Mesenchymal stem cell (in vitro differentiated cells and primary cell): Measurements from ENCODE around the gene IFT25.
A peak's percentile ranks its signal among the peaks of the same experiment; 100 is the strongest.
"Not testable (repeated sequence)": the region's sequence is repeated elsewhere in the genome, so short reads cannot be mapped to it uniquely, and the experiment has no call there.

Experiments
- DNase-seq: peaks from one replicate; pipeline ENCODE4 v3.0.0-alpha.2; 2013
- H2AFZ ChIP-seq: one replicate; pipeline ENCODE4 v1.6.1; 2013; ENCODE audit warnings: low read depth, mild to moderate bottlenecking, control low read depth, inconsistent platforms, low read length, moderate library complexity
- H2AK5ac ChIP-seq: 2 replicates; pipeline ENCODE4 v1.6.1; 2013; ENCODE audit warnings: low read length, moderate library complexity, mild to moderate bottlenecking, inconsistent platforms; ENCODE audit not compliant: severe bottlenecking
- H2BK120ac ChIP-seq: one replicate; pipeline ENCODE4 v1.6.1; 2013; ENCODE audit warnings: low read depth, mild to moderate bottlenecking, inconsistent platforms, low read length, moderate library complexity
- H2BK12ac ChIP-seq, 2 experiments: one replicate each; pipeline ENCODE4 v1.6.1; 2013; ENCODE audit warnings: inconsistent platforms in 2 of 2, low read length in 2 of 2, mild to moderate bottlenecking in 2 of 2, moderate library complexity in 2 of 2, control low read depth in 1 of 2
- H2BK15ac ChIP-seq: one replicate; pipeline ENCODE4 v1.6.1; 2013; ENCODE audit warnings: mild to moderate bottlenecking, low read depth, inconsistent platforms; ENCODE audit not compliant: poor library complexity, severe bottlenecking
- H2BK5ac ChIP-seq: 2 replicates; pipeline ENCODE4 v1.6.1; 2013; ENCODE audit warnings: low read depth, mild to moderate bottlenecking, low read length, control low read depth, inconsistent platforms; ENCODE audit not compliant: poor library complexity, severe bottlenecking
- H3K14ac ChIP-seq, 2 experiments: one replicate each; pipeline ENCODE4 v1.6.1; 2013; ENCODE audit warnings: inconsistent platforms in 2 of 2, low read length in 2 of 2, control low read depth in 1 of 2, mild to moderate bottlenecking in 1 of 2, moderate library complexity in 1 of 2
- H3K18ac ChIP-seq, 2 experiments: one replicate each; pipeline ENCODE4 v1.6.1; 2013; ENCODE audit warnings: inconsistent platforms in 2 of 2, low read length in 2 of 2, control low read depth in 1 of 2, low read depth in 1 of 2, mild to moderate bottlenecking in 1 of 2
- H3K23ac ChIP-seq, 2 experiments: one replicate each; pipeline ENCODE4 v1.6.1; 2013; ENCODE audit warnings: inconsistent platforms in 2 of 2, low read length in 2 of 2, mild to moderate bottlenecking in 2 of 2, moderate library complexity in 2 of 2, control low read depth in 1 of 2
- H3K27ac ChIP-seq: 2 replicates; pipeline ENCODE4 v1.5.1; 2013; ENCODE audit warnings: mild to moderate bottlenecking, moderate library complexity, low read length, control low read depth, inconsistent platforms; ENCODE audit not compliant: poor library complexity, severe bottlenecking
- H3K27me3 ChIP-seq, 2 experiments: 2 replicates each; pipeline versions ENCODE4 v1.6.1 to v1.7.0; 2013; ENCODE audit warnings: low read length in 2 of 2, mild to moderate bottlenecking in 2 of 2, moderate library complexity in 2 of 2, control low read depth in 1 of 2, inconsistent platforms in 1 of 2; ENCODE audit not compliant: control insufficient read depth in 1 of 2, insufficient read depth in 1 of 2
- H3K36me3 ChIP-seq, 2 experiments: 2 replicates each; pipeline versions ENCODE4 v1.6.1 to v1.7.0; 2013; ENCODE audit warnings: low read length in 2 of 2, control low read depth in 1 of 2, inconsistent platforms in 1 of 2, low read depth in 1 of 2, mild to moderate bottlenecking in 1 of 2; ENCODE audit not compliant: insufficient read depth in 2 of 2, control insufficient read depth in 1 of 2
- H3K4ac ChIP-seq, 2 experiments: one replicate each; pipeline ENCODE4 v1.6.1; 2013; ENCODE audit warnings: inconsistent platforms in 2 of 2, low read length in 2 of 2, mild to moderate bottlenecking in 2 of 2, moderate library complexity in 2 of 2, control low read depth in 1 of 2, low read depth in 1 of 2
- H3K4me1 ChIP-seq: 2 replicates; pipeline ENCODE4 v1.6.1; 2013; ENCODE audit warnings: low read depth, low read length, control low read depth; ENCODE audit not compliant: control insufficient read depth, insufficient read depth
- H3K4me2 ChIP-seq: 2 replicates; pipeline ENCODE4 v1.6.1; 2013; ENCODE audit warnings: low read length, mild to moderate bottlenecking, inconsistent platforms; ENCODE audit not compliant: poor library complexity, severe bottlenecking
- H3K4me3 ChIP-seq, 2 experiments: 2 replicates each; pipeline versions ENCODE4 v1.5.1 to v1.7.0; 2013; ENCODE audit warnings: low read length in 2 of 2, mild to moderate bottlenecking in 2 of 2, control low read depth in 1 of 2, low read depth in 1 of 2; ENCODE audit not compliant: insufficient read depth in 1 of 2
- H3K79me1 ChIP-seq: replicated peaks from 2 replicates; pipeline ENCODE4 v1.6.1; 2013; ENCODE audit warnings: mild to moderate bottlenecking, control low read depth, low read length, inconsistent platforms; ENCODE audit not compliant: poor library complexity, severe bottlenecking
- H3K9ac ChIP-seq: 2 replicates; pipeline ENCODE4 v1.7.0; 2013; ENCODE audit warnings: mild to moderate bottlenecking, low read length, moderate library complexity
- H3K9me3 ChIP-seq: 2 replicates; pipeline ENCODE4 v1.7.0; 2013; ENCODE audit warnings: mild to moderate bottlenecking, low read length; ENCODE audit not compliant: control insufficient read depth
- H4K8ac ChIP-seq: one replicate; pipeline ENCODE4 v1.6.1; 2013; ENCODE audit warnings: inconsistent platforms, mild to moderate bottlenecking, low read length, moderate library complexity
- H4K91ac ChIP-seq: one replicate; pipeline ENCODE4 v1.6.1; 2013; ENCODE audit warnings: mild to moderate bottlenecking, low read length, inconsistent platforms
- WGBS: methylation state at CpG from one replicate; pipeline ENCODE4 v1.1.7; 2013; ENCODE audit warnings: mixed read lengths; 5-methylcytosine and 5-hydroxymethylcytosine counted together

Gene IFT25

DNA sequence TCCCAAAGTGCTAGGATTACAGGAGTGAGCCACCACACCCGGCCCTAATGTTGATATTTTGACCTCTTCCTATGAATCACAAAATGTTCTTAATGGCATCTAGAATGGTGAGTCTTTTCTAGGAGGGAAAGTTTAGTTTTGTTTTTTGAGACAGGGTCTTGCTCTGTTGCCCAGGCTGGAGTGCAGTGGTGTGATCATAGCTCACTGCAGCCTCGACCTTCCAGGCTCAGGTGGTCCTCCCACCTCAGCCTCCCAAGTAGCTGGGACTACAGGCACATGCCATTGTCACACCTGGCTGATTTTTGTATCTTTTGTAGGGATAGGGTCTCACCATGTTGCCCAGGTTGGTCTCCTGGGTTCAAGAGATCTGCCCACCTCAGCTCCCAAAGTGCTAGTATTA lies 23.8 kb upstream of the IFT25 start:
- H2AK5ac ChIP-seq, H3K9ac ChIP-seq, H3K14ac ChIP-seq, H3K18ac ChIP-seq, H3K23ac ChIP-seq, H4K8ac ChIP-seq, H2BK12ac ChIP-seq, H3K4me2 ChIP-seq, H2BK120ac ChIP-seq, H2AFZ ChIP-seq, H3K4me3 ChIP-seq, H2BK15ac ChIP-seq, H3K79me1 ChIP-seq, DNase-seq, H3K4ac ChIP-seq, H3K9me3 ChIP-seq, H4K91ac ChIP-seq, H2BK5ac ChIP-seq, H3K27ac ChIP-seq, H3K4me1 ChIP-seq, H3K27me3 ChIP-seq: not testable (repeated sequence)
- peaks cover 15 to 73% of the 10 kb centered on the region in 2 experiments for H3K36me3 ChIP-seq
- 100% methylated on average over 1 of the region's 2 CpGs for WGBS

DNA sequence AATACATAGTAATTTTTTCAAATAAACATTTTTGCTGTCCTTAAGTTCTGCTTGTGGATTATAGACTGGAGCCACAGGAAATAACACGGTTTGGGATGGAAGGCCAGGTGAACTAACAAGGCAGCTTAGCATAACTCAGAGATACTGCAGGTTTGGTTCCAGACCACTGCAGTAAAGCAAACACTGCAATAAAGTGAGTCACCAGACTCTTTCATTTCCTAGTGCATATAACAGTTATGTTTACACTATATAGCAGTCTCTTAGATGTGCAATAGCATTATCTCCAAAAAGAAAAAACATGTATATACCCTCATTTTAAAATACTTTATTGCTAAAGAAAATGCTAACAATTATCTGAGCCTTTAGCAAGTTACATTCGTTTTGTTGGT lies 22.6 kb upstream of the IFT25 start:
- Histone ChIP-seq H4K91ac (no peak overlapping the region), H4K8ac (no peak overlapping the region), H3K4me1 (peaks cover 6% of the 10 kb centered on the region), H2BK12ac (no peak overlapping the region), H3K27me3 (no peaks in the 10 kb centered on the region), H3K4me3 (no peak overlapping the region), H2AK5ac (no peak overlapping the region), H3K4me2 (no peak overlapping the region), H2BK15ac (no peak overlapping the region), H3K79me1 (peaks cover 5% of the 10 kb centered on the region), H3K27ac (peak overlapping the region; percentile 8), H3K9ac (no peak overlapping the region), H3K14ac (no peak overlapping the region), H2BK120ac (no peak overlapping the region), H2AFZ (no peak overlapping the region), H3K36me3 (peaks cover 21 to 74% of the 10 kb centered on the region in 2 experiments), H3K23ac (no peak overlapping the region), H2BK5ac (no peak overlapping the region), H3K18ac (no peak overlapping the region), H3K4ac (no peak overlapping the region), H3K9me3 (no peaks in the 10 kb centered on the region)
- WGBS = 90% methylated on average over 2 of the region's 2 CpGs
- peak; percentile 30 for DNase-seq

DNA sequence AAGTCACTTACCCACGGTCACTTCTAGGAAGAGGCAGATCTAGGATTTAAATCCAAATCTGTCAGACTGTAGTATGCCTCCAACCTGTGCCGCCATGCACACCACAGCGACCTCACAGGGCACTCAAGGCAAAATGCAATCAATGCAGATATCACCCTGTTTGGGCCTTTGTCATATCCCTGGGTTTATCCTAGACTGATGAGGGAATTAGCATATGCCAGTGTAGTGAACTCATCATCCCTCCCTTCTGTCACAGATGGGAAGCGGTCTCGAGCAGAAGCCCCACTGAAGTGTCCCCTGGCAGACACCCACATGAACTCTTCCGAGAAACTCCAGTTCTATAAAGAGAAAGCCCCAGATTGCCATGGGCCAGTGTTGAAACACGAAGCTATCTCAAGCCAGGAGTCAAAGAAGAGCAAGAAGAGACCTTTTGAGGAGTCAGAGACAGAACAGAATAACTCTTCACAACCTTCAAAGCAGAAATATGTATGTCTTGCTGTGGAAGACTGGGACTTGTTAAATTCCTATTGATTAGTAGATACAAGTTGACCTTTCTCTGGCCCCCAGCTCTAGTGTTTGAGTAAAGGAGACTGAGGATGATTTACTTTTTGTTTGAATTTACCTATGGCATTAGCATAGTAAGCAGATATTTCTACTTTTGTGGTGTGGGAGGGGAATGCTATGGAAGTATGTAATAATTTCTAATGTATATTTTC lies 22.1 kb upstream of the IFT25 start:
- Histone ChIP-seq H3K4me2 (no peak overlapping the region), H3K9me3 (no peaks in the 10 kb centered on the region), H3K18ac (no peak overlapping the region), H2AK5ac (peak overlapping the region; percentile 49), H2AFZ (no peak overlapping the region), H3K23ac (no peak overlapping the region), H3K36me3 (peaks cover 24 to 74% of the 10 kb centered on the region in 2 experiments), H2BK120ac (no peak overlapping the region), H3K27ac (peak overlapping the region; percentile 26), H3K79me1 (peaks cover 5% of the 10 kb centered on the region), H2BK15ac (no peak overlapping the region), H3K9ac (no peak overlapping the region), H3K4ac (no peak overlapping the region), H3K4me1 (peaks cover 6% of the 10 kb centered on the region), H2BK5ac (no peak overlapping the region), H4K8ac (no peak overlapping the region), H3K14ac (no peak overlapping the region), H3K27me3 (no peaks in the 10 kb centered on the region), H2BK12ac (no peak overlapping the region), H4K91ac (no peak overlapping the region), H3K4me3 (no peak overlapping the region)
- no peak for DNase-seq
- WGBS = 95% methylated on average over 7 of the region's 7 CpGs

GRCh38 chr1:53966794-53967193 lies 21.3 kb upstream of the IFT25 start:
- no peak overlapping the region for H3K4ac ChIP-seq
- no peak overlapping the region for H2AK5ac ChIP-seq
- no peak overlapping the region for H4K91ac ChIP-seq
- 98% methylated on average over 3 of the region's 3 CpGs for whole genome bisulfite sequencing
- H3K18ac ChIP-seq = no peak overlapping the region
- no peak overlapping the region for H2BK15ac ChIP-seq
- no peak overlapping the region for H3K14ac ChIP-seq
- no peak overlapping the region for H3K27ac ChIP-seq
- DNase-seq = no peak
- no peaks in the 10 kb centered on the region for H3K27me3 ChIP-seq
- H3K4me1 ChIP-seq = peaks cover 6% of the 10 kb centered on the region
- H2BK5ac ChIP-seq = no peak overlapping the region
- H4K8ac ChIP-seq = no peak overlapping the region
- H3K79me1 ChIP-seq = peaks cover 8% of the 10 kb centered on the region
- no peak overlapping the region for H3K23ac ChIP-seq
- no peak overlapping the region for H3K4me3 ChIP-seq
- peaks cover 27 to 82% of the 10 kb centered on the region in 2 experiments for H3K36me3 ChIP-seq
- no peak overlapping the region for H3K4me2 ChIP-seq
- H2AFZ ChIP-seq = no peak overlapping the region
- H2BK120ac ChIP-seq = no peak overlapping the region
- no peaks in the 10 kb centered on the region for H3K9me3 ChIP-seq
- no peak overlapping the region for H2BK12ac ChIP-seq
- H3K9ac ChIP-seq = no peak overlapping the region
